ENCODE data around the gene DEGS1. TPM values are rescaled to one million over a fixed set of nuclear protein-coding genes. Genes with fewer than 3 reads are reported as not detected.

DEGS1 gene
- total RNA-seq, 1 donor from 2014 or later = 119 TPM

- DNase-seq (ENCODE audit: low spot score) = no peak
Measured at GRCh38 chr1:224212618-224213061, 29.6 kb downstream of the DEGS1 start.

- no peak for DNase-seq (ENCODE audit: low spot score)
Measured at GRCh38 chr1:224213438-224214119, 30.5 kb downstream of the DEGS1 start.

GRCh38 chr1:224216382-224216781 is 33.3 kb downstream of the DEGS1 start:
- no peak for DNase-seq (ENCODE audit: low spot score)

GRCh38 chr1:224217655-224218623 is 34.9 kb downstream of the DEGS1 start:
- no peak for DNase-seq (ENCODE audit: low spot score)

GRCh38 chr1:224219011-224219611 is 36.1 kb downstream of the DEGS1 start:
- DNase-seq (ENCODE audit: low spot score) = no peak

GRCh38 chr1:224219612-224220059 is 36.6 kb downstream of the DEGS1 start:
- no peak for DNase-seq (ENCODE audit: low spot score)

- no peak for DNase-seq (ENCODE audit: low spot score)
Measured at GRCh38 chr1:224223819-224224714, 41.0 kb downstream of the DEGS1 start.

- no peak for DNase-seq (ENCODE audit: low spot score)
Measured at GRCh38 chr1:224226849-224227502, 43.9 kb downstream of the DEGS1 start.

- no peak for DNase-seq (ENCODE audit: low spot score)
Measured at GRCh38 chr1:224234017-224234416, 51.0 kb downstream of the DEGS1 start.

GRCh38 chr1:224235813-224236493 is 52.9 kb downstream of the DEGS1 start:
- no peak for DNase-seq (ENCODE audit: low spot score)

GRCh38 chr1:224237119-224237881 is 54.3 kb downstream of the DEGS1 start:
- DNase-seq (ENCODE audit: low spot score) = no peak

GRCh38 chr1:224238212-224238611 is 55.2 kb downstream of the DEGS1 start:
- no peak for DNase-seq (ENCODE audit: low spot score)

- DNase-seq (ENCODE audit: low spot score) = no peak
Measured at GRCh38 chr1:224238756-224239155, 55.7 kb downstream of the DEGS1 start.

Other genes with a start within 250 kb of the DEGS1 start
- gene FBXO28, start 69.1 kb upstream of the DEGS1 start, total RNA-seq = 35.2 TPM
- 23.0 TPM for gene NVL, start 146.9 kb downstream of the DEGS1 start, total RNA-seq
- 49.4 TPM for gene CNIH4, start 173.6 kb downstream of the DEGS1 start, total RNA-seq

Data from mesenteric fat pad (tissue), 1 donor.